GM21723 (cell line): ENCODE results near the gene ESR1.
"Not testable (repeated sequence)": the region's sequence is repeated elsewhere in the genome, so short reads cannot be mapped to it uniquely, and the experiment has no call there.

Experiments used
- ATAC-seq: cut with Tn5 transposase; IDR thresholded peaks from one replicate; pipeline ENCODE4 v1.9.1; 2021; ENCODE audit warnings: mild to moderate bottlenecking, moderate library complexity; ENCODE audit not compliant: unreplicated experiment

ESR1 gene

GRCh38 chr6:151811081-151811480 is 3.6 kb downstream of the ESR1 start:
- ATAC-seq: no peak

DNA sequence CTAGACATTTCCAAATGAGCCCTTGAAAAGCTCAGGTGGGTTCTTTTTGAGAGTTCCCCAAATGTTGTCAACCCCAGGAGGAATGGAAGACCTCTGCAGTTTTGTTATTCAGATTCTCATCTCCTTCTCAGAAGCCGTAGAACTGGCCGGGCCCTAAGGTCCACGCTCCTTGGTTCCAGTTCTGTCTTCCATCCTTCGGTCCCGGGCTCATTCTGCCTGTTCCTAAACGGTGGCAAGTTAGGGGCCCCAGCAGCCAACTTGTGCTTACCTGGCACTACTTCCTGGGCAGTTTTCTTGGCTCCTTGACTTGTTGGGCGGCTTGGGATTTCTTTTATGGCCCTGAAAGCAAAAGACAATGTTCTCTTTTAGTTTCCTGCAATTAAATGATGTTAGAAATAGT is 6.4 kb downstream of the ESR1 start:
- no peak for ATAC-seq

DNA sequence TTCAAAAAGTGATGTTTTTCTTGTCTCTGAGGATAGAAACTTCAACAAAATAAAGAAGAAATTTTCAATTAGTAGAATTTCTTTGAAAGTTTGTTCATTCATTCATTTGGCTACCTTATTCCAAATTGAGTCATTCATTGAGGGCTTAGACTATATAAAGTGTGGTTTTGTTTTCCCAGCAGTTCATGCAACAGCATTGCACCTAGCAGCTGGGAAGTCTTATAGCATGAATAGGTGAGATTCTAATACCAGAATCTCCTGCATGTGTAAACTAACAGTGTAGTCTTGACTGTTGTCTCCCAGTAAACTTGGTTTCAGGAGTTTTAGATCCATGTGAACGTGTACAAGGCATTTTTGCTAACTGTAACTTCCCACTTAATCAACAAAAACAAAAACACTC is 7.1 kb downstream of the ESR1 start:
- no peak for ATAC-seq

DNA sequence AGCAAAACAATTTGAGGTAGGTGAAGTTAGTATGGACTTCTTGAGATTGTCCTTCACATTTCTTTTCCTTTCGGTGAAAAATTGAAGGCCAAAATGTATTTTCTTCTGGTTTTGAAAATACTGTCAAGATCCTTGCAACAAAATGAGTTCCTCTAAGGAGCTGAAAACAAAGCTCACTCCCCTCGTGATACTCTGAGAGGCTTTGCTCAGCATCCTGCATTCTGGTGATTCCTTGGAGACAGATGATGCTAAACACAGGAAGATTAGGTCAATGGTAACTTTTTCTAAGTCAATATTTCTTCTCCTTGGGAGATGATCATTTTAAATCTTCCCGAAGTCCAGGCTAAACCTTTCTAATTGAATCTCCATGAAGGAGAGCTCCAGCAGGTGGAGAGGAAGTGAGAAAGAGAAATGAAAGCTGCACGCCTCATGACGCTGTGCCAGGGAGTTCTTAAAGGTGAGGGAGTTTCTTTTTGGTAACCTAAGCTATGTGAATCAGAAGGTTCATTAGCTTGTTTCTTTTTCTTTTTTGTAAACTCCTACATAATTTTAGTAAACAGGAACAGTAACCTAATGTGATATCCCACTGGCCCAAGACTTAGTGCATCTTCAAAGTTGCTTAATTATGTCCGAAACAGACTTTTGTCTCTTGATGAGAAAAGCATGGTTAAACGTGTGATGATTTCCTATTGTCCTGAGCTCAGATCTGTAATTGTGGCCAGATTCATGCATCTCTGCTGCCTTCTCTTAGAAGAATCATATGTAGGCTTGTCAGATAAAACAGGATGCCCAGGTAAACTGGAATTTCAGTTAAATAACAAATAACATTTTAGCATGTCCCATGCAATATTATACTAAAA is 15.0 kb downstream of the ESR1 start:
- peak; percentile 96 for ATAC-seq

DNA sequence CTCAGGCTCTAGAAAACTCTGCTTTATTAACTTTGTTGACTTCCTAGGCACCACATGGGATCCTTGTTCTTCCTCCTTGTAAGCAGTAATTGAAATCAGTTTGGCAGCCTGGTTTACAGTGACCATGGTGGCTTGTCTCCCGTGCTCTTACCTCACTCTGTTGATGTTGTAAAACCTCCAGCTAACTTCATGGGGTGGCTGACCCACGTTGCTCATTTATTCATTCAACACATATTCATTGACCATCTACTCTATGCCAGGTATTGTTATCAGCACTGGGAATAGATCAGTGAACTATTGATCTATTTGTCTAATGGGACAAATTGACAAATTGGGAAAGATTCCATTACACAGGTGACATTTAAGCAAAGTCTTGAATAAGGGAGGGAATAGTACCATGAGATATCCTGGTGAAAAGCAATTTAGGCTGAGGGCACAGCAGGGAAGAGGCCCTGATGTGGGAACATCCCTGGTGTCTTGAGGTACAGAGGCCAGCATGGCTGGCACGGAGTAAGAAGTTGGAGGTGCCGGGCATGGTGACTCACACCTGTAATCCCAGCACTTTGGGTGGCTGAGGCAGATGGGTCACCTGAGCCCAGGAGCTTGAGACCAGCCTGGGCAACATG is 19.1 kb downstream of the ESR1 start:
- no peak for ATAC-seq

- ATAC-seq: no peak
Observed at GRCh38 chr6:151832710-151833109, 25.2 kb downstream of the ESR1 start.

DNA sequence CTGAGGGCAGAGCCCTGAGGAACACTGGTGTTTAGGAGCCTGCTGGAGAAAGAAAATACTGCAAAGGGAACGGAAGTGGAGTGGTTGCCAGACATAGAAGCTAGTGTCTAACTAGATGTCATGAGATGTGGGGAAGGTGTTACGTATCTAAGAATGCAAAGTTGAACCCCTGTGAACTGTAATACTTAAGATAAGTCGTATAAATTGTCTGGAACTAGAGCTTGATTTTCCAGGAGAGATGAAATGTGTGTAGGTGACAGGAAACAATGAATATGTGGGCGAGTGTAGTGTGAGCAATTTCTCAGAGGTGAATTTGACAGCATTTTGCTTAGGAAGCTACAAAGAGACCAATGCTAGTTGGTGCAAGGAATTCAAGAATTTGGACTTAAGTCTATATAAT is 27.9 kb downstream of the ESR1 start:
- ATAC-seq: no peak

DNA sequence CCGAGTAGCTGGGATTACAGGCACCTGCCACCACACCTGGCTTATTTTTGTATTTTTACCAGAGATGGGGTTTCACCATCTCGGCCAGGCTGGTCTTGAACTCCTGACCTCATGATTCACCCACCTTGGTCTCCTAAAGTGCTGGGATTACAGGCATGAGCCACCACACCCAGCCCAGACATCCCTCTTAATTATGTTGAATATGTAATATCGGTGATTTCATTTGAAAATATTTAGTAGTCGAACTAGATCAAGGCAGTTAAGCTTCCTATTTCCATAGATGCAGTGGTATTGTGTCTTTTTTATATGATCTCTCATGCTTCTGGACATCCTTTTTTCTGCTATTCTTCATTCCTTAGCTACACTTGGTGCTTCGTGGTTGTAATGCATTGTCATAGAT is 29.7 kb downstream of the ESR1 start:
- no peak for ATAC-seq

DNA sequence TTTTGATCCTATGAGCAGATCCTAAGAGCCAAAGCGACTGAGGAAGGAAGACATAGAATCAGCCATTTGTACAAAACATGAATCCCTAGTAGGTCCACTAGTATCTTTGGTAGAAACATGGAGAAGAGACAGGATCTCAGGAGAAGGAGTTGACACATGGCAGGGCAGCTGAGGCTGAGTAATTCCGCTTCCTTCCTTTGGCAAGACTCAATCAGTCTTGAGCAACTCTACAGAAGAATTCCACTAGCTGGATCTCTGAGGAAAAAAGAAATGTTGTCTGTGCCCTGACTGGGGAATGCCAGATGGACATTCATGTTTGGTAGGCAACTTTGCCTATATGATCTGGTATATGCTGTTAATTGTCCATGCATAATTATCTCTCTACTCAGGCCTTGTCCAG is 35.3 kb downstream of the ESR1 start:
- no peak for ATAC-seq

DNA sequence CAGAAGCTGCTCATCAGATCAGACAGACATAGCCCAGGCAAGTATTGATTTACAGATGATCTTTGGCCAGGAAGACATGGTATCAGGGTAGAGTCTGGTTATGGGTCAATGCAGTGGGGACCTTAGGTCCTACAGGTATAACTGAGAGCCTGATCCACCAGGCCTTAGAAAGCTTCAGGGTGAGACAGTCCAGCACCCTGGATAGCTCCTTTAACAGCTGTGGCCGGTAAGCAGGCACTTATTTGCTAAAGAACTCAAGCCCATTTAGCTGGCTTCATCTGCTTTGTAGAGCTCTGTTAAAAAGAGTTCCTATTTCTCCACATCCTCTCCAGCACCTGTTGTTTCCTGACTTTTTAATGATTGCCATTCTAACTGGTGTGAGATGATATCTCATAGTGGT is 39.6 kb downstream of the ESR1 start:
- no peak for ATAC-seq

DNA sequence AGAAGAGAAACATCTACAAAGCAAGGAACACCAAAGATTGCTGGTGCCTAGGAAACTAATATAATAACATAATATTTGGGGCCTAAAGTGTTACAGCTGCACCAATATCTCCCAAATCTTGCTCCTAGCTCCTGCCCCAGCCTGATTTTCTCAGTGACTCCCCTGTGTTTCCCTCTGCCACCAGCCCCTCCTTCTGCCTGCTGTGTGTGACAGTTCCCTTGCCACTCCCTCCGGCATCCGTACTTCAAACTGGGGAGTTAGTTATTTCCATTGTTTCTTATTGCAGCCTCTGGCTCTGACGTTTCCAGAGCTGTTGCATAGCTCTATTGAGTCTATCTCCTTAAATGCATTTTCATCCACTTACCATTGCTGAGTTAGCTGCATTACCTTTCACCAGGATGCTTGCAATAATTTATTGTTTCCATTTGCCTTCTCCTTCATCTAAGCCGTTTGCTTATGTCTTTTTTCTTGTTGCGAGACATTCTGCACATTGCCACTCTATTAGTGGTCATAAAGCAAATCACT is 43.1 kb downstream of the ESR1 start:
- no peak for ATAC-seq

GRCh38 chr6:151858294-151858693 is 50.8 kb downstream of the ESR1 start:
- ATAC-seq: no peak

DNA sequence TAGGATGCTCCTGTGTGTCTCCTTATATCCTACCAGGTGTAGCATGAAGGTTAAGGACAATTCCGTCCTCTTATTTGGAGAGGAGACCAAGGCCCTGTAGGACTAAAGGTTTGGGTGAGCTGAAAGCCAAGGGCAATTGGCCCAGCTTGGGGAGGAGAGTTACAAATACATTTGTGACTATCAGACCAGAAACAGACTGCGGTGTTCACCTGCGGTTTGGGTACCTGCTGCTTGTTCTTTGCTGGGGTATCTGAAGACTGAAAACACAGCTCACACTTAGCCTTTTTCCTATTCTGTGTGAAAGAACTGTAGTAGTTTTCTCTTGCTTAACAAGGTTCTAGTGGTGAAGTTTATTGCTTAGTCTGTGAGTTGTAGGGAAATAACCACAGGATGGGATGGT is 55.0 kb downstream of the ESR1 start:
- ATAC-seq: no peak

DNA sequence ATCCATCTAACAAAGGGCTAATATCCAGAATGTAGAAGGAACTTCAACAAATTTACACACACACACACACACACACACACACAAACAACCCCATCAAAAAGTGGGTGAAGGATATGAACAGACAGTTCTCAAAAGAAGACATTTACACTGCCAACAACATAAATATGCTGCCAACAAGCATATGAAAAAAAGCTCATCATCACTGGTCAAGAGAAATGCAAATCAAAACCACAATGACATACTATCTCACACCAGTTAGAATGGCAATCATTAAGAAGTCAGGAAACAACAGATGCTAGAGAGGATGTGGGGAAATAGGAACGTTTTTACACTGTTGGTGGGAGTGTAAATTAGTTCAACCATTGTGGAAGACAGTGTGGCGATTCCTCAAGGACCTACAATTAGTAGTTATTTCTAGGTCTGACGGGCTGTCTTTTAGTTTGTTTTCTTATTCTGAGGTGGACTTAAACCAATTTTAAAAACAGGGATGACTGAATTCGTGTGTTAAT is 59.9 kb downstream of the ESR1 start:
- not testable (repeated sequence) for ATAC-seq

DNA sequence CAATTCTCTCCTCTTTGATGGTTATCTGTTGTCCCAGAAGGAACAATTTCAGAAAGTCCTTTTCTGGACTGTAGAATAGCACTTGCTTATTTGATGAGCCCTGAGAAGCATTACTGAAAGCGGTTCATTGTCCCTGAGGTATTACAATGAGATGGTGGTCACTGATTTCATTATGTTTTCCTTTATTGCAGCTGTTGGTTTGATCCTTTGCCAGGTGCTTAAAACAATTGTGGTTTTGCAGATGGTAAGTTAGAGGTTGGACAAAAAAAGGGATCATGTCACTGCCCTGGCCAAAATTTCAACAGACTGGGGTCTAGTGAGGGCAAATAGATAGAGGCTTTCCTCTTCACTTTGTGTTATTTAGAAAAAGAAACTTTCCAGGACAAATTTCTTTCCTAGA is 61.9 kb downstream of the ESR1 start:
- no peak for ATAC-seq

DNA sequence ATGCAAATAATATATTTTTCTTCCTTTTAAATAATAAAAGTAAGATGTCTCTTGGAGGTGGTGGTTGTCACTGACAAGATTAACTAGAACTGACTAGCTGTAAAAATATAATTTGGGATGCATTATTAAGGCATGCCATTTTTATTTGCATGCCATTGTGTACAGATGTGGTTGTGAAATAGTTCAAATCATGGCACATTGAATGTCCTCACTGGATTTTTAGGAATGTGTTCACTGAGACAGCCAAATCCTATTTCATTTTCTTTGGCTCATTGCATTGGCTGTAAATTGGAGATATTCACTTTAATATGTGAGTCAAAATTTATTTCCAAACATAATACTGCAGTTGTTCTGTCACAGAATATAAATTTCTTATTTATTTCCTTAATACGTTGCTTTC is 62.3 kb downstream of the ESR1 start:
- ATAC-seq: no peak

GRCh38 chr6:151870375-151870774 is 62.9 kb downstream of the ESR1 start:
- no peak for ATAC-seq

GRCh38 chr6:151875524-151875923 is 68.0 kb downstream of the ESR1 start:
- no peak for ATAC-seq

DNA sequence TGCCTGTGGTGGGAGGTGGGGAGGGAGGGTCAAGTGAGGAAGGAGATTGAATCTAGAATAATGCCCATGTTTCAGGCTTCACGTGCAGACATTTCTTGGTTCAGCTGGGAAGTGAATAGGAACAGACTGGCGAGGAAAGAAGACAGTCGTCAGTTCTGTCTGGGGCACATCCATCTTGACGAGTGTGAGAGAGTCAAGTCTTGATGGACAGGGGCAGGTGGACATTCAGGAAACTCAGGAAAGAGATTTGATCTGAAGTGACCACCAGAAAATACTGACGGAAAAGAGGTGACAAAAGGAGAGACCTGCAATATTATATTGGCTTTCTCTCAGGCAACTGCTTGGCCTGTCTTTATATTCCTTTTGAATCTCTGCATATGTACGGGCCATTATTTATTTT is 68.6 kb downstream of the ESR1 start:
- ATAC-seq: no peak

DNA sequence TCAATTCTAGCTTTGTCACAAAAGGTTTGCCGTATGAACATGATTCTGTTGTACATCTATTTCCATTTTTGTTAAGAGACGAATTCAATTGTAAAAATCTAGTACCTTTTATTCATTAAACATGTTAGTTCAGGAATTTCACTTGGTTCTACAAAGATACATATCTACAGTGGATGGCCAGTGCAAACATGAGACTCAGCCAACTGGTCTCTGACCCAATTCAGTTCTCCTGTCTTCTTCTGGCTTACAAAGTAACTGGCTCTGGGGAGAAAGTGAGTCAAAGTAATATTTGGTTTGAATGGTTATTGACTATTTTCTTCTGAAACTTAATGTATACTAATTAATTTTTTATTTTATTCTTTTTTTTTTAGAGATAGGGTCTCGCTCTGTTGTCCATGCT is 70.0 kb downstream of the ESR1 start:
- no peak for ATAC-seq

GRCh38 chr6:151881231-151881630 is 73.7 kb downstream of the ESR1 start:
- ATAC-seq: no peak

DNA sequence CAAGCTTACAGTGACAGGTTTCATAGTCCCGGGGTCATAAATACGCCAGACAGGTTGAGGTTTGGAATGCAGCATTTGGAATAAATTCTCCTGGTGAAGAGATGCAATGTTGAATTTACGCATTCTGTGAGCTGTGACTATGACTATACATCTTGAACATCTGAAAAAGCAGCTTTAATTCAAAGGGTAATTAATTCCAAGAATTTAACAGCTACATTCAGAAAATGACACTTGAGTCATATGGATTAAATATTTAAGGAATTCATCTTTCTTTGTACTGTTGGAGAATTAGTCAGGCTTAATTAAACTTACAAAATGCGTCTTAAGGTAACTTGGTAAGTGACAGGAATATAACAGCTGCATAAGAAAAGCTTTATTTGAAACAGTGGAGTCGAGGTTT is 74.7 kb downstream of the ESR1 start:
- ATAC-seq: no peak
